Psoas muscle (tissue), 8 donors: Measurements from ENCODE around the gene GNG7. TPM values are rescaled to one million over a fixed set of nuclear protein-coding genes. Genes with fewer than 3 reads are reported as not detected.
A peak's percentile ranks its signal among the peaks of the same experiment; 100 is the strongest.
"Not testable (repeated sequence)": the region's sequence is repeated elsewhere in the genome, so short reads cannot be mapped to it uniquely, and the experiment has no call there.

ENCODE experiments used
- ATAC-seq, 4 donors: fragments of 200-7000 bp; cut with Tn5 transposase; one replicate each; pipeline ENCODE4 v1.9.1; 2020; ENCODE audit warnings: moderate library complexity in 3 of 4, mild to moderate bottlenecking in 2 of 4
- DNase-seq, 2 donors: peaks; one replicate each; pipeline ENCODE4 v3.0.0-alpha.2; 2020
- H3K27ac ChIP-seq: fragments of 200-600 bp; one replicate; pipeline ENCODE4 v1.8.0; 2022
- H3K27me3 ChIP-seq, 3 donors: fragments of 200-600 bp in 1 of 3; one replicate each; pipeline versions ENCODE4 v1.6.1 to v1.8.0; 2013 to 2022; ENCODE audit warnings: low read length in 2 of 3, mild to moderate bottlenecking in 2 of 3, moderate library complexity in 1 of 3; ENCODE audit not compliant: insufficient read depth in 3 of 3
- H3K36me3 ChIP-seq, 2 donors: fragments of 200-600 bp in 1 of 2; one replicate each; pipeline versions ENCODE4 v1.6.1 to v1.8.0; 2013 to 2022; ENCODE audit warnings: low read depth in 1 of 2, mild to moderate bottlenecking in 1 of 2, moderate library complexity in 1 of 2; ENCODE audit not compliant: insufficient read depth in 1 of 2
- H3K4me1 ChIP-seq: fragments of 200-600 bp; one replicate; pipeline ENCODE4 v1.8.0; 2022
- H3K4me3 ChIP-seq: fragments of 200-600 bp; one replicate; pipeline ENCODE4 v1.8.0; 2022; ENCODE audit warnings: mild to moderate bottlenecking
- H3K9me3 ChIP-seq: fragments of 200-600 bp; one replicate; pipeline ENCODE4 v1.8.0; 2022
- CTCF ChIP-seq: fragments of 200-600 bp; IDR thresholded peaks from one replicate; pipeline ENCODE4 v1.8.0; 2022; ENCODE audit warnings: antibody characterized with exemption
- WGBS, 3 donors: extraction: QIAGEN DNeasy Blood & Tissue Kit; methylation state at CpG; one replicate each; pipeline versions ENCODE4 v1.1.6 to v1.1.7; 2013; 5-methylcytosine and 5-hydroxymethylcytosine counted together
- intact Hi-C, 2 donors: fragments of 100-400 bp; cut with DNase I; formaldehyde crosslinking; loops; one replicate each; pipeline versions ENCODE4 v1.11.0 to v1.14.2; 2022
- polyA plus RNA-seq, 3 donors: library from polyadenylated mRNA; stranded (reverse); fragments of 200-250 nt; gene quantifications; one replicate each; pipeline ENCODE4 v1.2.3, GENCODE V29; 2013
- total RNA-seq, 4 donors: library from RNA; stranded (reverse); fragmentation: NEBNext Ultra II Directional in 2 of 4; extraction: Animal tissue kit (Norgen Biotek cat#: 25700) in 2 of 4; gene quantifications; one replicate each; pipeline versions ENCODE4 v1.2.1 to v1.2.4, GENCODE V29; 2021 to 2023
- donor health status: healthy with polysubstance abuse.
- donor health status: DM: no; HTN: no; CAD: no; lungs with moderate emphysema.
- donor health status: Bipolar disorder and iron deficiency.
- donor health status: healthy.
- donor health status: DM: yes; HTN: yes; CAD: no.
- donor health status: DM: no; HTN: no; CAD: no.
- donor health status: DM: no; HTN: no; CAD: no.
- donor health status: DM: yes; HTN: yes; CAD: no.

Gene GNG7
- total and polyA plus RNA-seq, 7 donors = 0.48 to 5.4 (median 1.2) TPM

- Histone ChIP-seq H3K27me3 (no peaks in the 10 kb centered on the region), H3K9me3 (no peaks in the 10 kb centered on the region), H3K4me3 (no peak overlapping the region), H3K36me3 (no peaks in the 10 kb centered on the region), H3K4me1 (peaks cover under 1% of the 10 kb centered on the region), H3K27ac (no peak overlapping the region)
- intact Hi-C loops = no loop called here
- TF ChIP-seq CTCF = no peak
- DNase-seq (no peak), ATAC-seq (no peak)
- 86 to 97% (median 90%) methylated on average over 6 of the region's 6 CpGs for whole genome bisulfite sequencing, 3 donors
These were observed 183.0 kb downstream of the GNG7 start for GRCh38 chr19:2519482-2519881.

- H3K4me1 ChIP-seq, ATAC-seq, H3K36me3 ChIP-seq, H3K9me3 ChIP-seq, H3K4me3 ChIP-seq, H3K27me3 ChIP-seq, intact Hi-C loops, DNase-seq, H3K27ac ChIP-seq: not testable (repeated sequence)
- 89 to 92% (median 91%) methylated on average over 10 to 11 of the region's 11 CpGs for WGBS, 3 donors
These were observed 183.6 kb downstream of the GNG7 start for GRCh38 chr19:2518856-2519255.

GRCh38 chr19:2517881-2518601 is 184.5 kb downstream of the GNG7 start:
- ATAC-seq = peak in 2 of 4 donors; percentile 44 to 54
- no peak overlapping the region for H3K4me3 ChIP-seq
- H3K27me3 ChIP-seq = no peaks in the 10 kb centered on the region
- TF ChIP-seq CTCF = no peak
- peak in 1 of 2 donors; percentile 49 for DNase-seq
- intact Hi-C loops = no loop called here
- H3K4me1 ChIP-seq = no peaks in the 10 kb centered on the region
- WGBS, 3 donors = 55 to 66% (median 62%) methylated on average over 34 to 35 of the region's 35 CpGs
- no peaks in the 10 kb centered on the region for H3K9me3 ChIP-seq
- H3K27ac ChIP-seq = no peak overlapping the region
- H3K36me3 ChIP-seq = no peaks in the 10 kb centered on the region

- no peaks in the 10 kb centered on the region for H3K27me3 ChIP-seq
- H3K36me3 ChIP-seq = no peaks in the 10 kb centered on the region
- no peak overlapping the region for H3K27ac ChIP-seq
- WGBS, 3 donors = 34 to 43% (median 42%) methylated on average over 15 to 18 of the region's 18 CpGs
- intact Hi-C loops = no loop called here
- DNase-seq (peak in 1 of 2 donors; percentile 44), ATAC-seq (peak in 2 of 4 donors; percentile 69 to 73)
- no peaks in the 10 kb centered on the region for H3K9me3 ChIP-seq
- H3K4me1 ChIP-seq = no peaks in the 10 kb centered on the region
- no peak for TF ChIP-seq CTCF
- H3K4me3 ChIP-seq = no peak overlapping the region
These were observed 185.8 kb downstream of the GNG7 start for GRCh38 chr19:2516727-2517126.

- DNase-seq = no peak
- WGBS, 3 donors = 91 to 95% (median 93%) methylated on average over 16 of the region's 16 CpGs
These were observed 187.4 kb downstream of the GNG7 start for GRCh38 chr19:2514981-2515518.

More at GRCh38 chr19:2514981-2515518, 187.4 kb downstream of the GNG7 start:
- TF ChIP-seq CTCF = no peak
- no peak overlapping the region for H3K27ac ChIP-seq
- no peaks in the 10 kb centered on the region for H3K9me3 ChIP-seq
- intact Hi-C loops = no loop called here
- no peaks in the 10 kb centered on the region for H3K36me3 ChIP-seq
- no peaks in the 10 kb centered on the region for H3K27me3 ChIP-seq
- no peaks in the 10 kb centered on the region for H3K4me1 ChIP-seq
- ATAC-seq = no peak
- H3K4me3 ChIP-seq = no peak overlapping the region
